HepG2 (cell line): ENCODE data around the gene TSC22D2. TPM values are rescaled to one million over a fixed set of nuclear protein-coding genes. Genes with fewer than 3 reads are reported as not detected.
A peak's percentile ranks its signal among the peaks of the same experiment; 100 is the strongest.

ENCODE experiments used
- CC2D1A ChIP-seq: sonication (generic); formaldehyde crosslinking; IDR thresholded peaks from 2 replicates; pipeline ENCODE4 v1.8.1; 2023; ENCODE audit warnings: mild to moderate bottlenecking, missing genetic modification reagents
- HNF4A ChIP-seq: sonication (generic); formaldehyde crosslinking; IDR thresholded peaks from 2 replicates; pipeline ENCODE4 v1.4.0; 2020; ENCODE audit warnings: missing genetic modification reagents
- MAZ ChIP-seq, 2 experiments: sonication (generic) in 1 of 2; formaldehyde crosslinking in 1 of 2; IDR thresholded peaks; 2 replicates each; pipeline versions ENCODE4 v1.5.0 to v1.6.1; 2012 to 2020; ENCODE audit warnings: low read depth in 2 of 2, mild to moderate bottlenecking in 2 of 2, borderline replicate concordance in 1 of 2, improper control_type of control experiment in 1 of 2, low read length in 1 of 2, missing genetic modification reagents in 1 of 2, moderate library complexity in 1 of 2
- PAF1 ChIP-seq: IDR thresholded peaks from 2 replicates; pipeline ENCODE4 v1.6.1; 2016; ENCODE audit warnings: missing genetic modification reagents, missing compliant biosample characterization
- PPARG ChIP-seq: conservative IDR thresholded peaks from 2 replicates; pipeline ENCODE4 v1.6.1; 2016; ENCODE audit warnings: missing biosample characterization, missing genetic modification reagents
- RELA ChIP-seq: sonication (generic); formaldehyde crosslinking; IDR thresholded peaks from 2 replicates; pipeline ENCODE4 v1.4.0; 2020; ENCODE audit warnings: missing genetic modification reagents
- TARDBP ChIP-seq: sonication (generic); formaldehyde crosslinking; IDR thresholded peaks from 2 replicates; pipeline ENCODE4 v1.8.0; 2022; ENCODE audit warnings: mild to moderate bottlenecking, missing genetic modification reagents
- ZBTB42 ChIP-seq: sonication (generic); formaldehyde crosslinking; IDR thresholded peaks from 2 replicates; pipeline ENCODE4 v1.5.0; 2020; ENCODE audit warnings: mild to moderate bottlenecking, missing genetic modification reagents
- ZMYM4 ChIP-seq: sonication (generic); formaldehyde crosslinking; IDR thresholded peaks from 2 replicates; pipeline ENCODE4 v1.8.1; 2023; ENCODE audit warnings: mild to moderate bottlenecking, missing genetic modification reagents
- ZNF260 ChIP-seq: sonication (generic); formaldehyde crosslinking; IDR thresholded peaks from 2 replicates; pipeline ENCODE4 v1.4.0; 2020; ENCODE audit warnings: missing genetic modification reagents, low read depth, mild to moderate bottlenecking, borderline replicate concordance
- ZNF83 ChIP-seq: sonication (generic); formaldehyde crosslinking; IDR thresholded peaks from 2 replicates; pipeline ENCODE4 v1.4.0; 2020; ENCODE audit warnings: missing genetic modification reagents, mild to moderate bottlenecking, borderline replicate concordance
- polyA plus RNA-seq, 8 experiments: library from polyadenylated mRNA; depleted of rRNA in 3 of 8; stranded (reverse) in 7 of 8; unstranded in 1 of 8; fragments of >200 nt; fragmentation: Illumina TruSeq in 4 of 8; extraction: Trizol in 4 of 8; gene quantifications; 2 replicates each; pipeline versions ENCODE4 v1.2.1 to v1.2.3, GENCODE V29; 2011 to 2016; ENCODE audit warnings: low read depth in 4 of 8, missing spikeins in 1 of 8, mixed read lengths in 1 of 8; ENCODE audit not compliant: insufficient read depth in 1 of 8
- total RNA-seq, 5 experiments: library from RNA; depleted of rRNA; stranded (reverse); fragments of >200 nt; fragmentation: Illumina TruSeq; extraction: Trizol; gene quantifications; 2 replicates each; pipeline ENCODE4 v1.2.3, GENCODE V29; 2016; ENCODE audit warnings: low read depth in 1 of 5
- TF ChIP-seq, protein P1 (sequence below): sonication (generic); formaldehyde crosslinking; IDR thresholded peaks from 2 replicates; pipeline ENCODE4 v1.4.0; 2020; ENCODE audit warnings: missing genetic modification reagents
- TF ChIP-seq, protein P2 (sequence below): sonication (generic); formaldehyde crosslinking; IDR thresholded peaks from 2 replicates; pipeline ENCODE4 v1.4.0; 2020; ENCODE audit warnings: missing genetic modification reagents
- TF ChIP-seq, protein P3 (sequence below), 2 experiments: IDR thresholded peaks; 2 replicates each; pipeline ENCODE4 v1.6.1; 2011 to 2012; ENCODE audit warnings: low read length in 2 of 2, borderline replicate concordance in 1 of 2, low read depth in 1 of 2, mild to moderate bottlenecking in 1 of 2, moderate library complexity in 1 of 2
- TF ChIP-seq, protein P4 (sequence below): sonication (generic); formaldehyde crosslinking; IDR thresholded peaks from 2 replicates; pipeline ENCODE4 v1.5.0; 2020; ENCODE audit warnings: missing genetic modification reagents, mild to moderate bottlenecking, borderline replicate concordance
- TF ChIP-seq, protein P5 (sequence below): sonication (generic); formaldehyde crosslinking; IDR thresholded peaks from 2 replicates; pipeline ENCODE4 v1.4.0; 2020; ENCODE audit warnings: mild to moderate bottlenecking, missing genetic modification reagents
- TF ChIP-seq, protein P6 (sequence below): sonication (generic); formaldehyde crosslinking; IDR thresholded peaks from 2 replicates; pipeline ENCODE4 v1.8.1; 2023; ENCODE audit warnings: mild to moderate bottlenecking, moderate library complexity, missing genetic modification reagents

The TSC22D2 gene
- total and polyA plus RNA-seq, 2 of the 13 experiments (the other 11 are each of a cell fraction or from before 2014, with no cell fraction given): 4.6 to 8.2 TPM

DNA sequence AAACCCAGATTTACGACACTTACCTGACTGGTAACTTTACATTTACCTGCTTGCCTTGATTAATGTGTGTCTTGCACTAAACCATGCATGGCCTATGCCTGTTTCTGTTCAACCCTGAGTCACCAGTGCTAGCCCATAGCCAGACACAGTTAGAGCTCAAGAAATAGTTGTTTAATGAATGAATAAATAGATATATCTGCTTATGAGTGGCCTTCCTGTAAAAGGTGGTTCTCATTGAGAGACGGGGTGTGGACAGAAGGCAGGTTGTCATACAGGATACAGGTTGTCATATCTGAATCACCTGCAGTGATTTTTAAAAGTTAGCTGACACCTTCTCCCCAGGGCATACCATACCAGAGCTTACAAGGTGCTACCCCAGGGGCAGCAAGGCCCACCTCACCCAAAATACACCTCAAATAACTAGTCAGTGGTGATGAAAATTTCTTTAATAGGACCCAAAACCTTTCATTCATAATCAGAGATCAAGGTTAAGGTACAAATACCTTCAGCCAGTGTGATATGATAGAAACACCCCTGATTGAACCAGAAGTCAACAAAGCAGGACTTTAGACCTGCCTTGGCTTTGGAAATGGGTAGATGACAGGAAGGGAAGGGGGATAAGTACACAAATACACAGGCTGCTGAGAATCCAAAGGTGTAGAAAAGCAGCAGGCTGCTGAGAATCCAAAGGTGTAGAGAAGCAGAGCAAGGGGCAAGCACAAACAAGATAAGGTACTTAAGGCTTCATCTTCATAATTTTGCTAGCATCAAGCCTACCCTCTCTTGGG is 45.4 kb upstream of the TSC22D2 start (continued):
- TF ChIP-seq MAZ (IDR thresholded peaks at IDR 0.05; ENCODE audit: borderline replicate concordance, low read depth, low read length) (no peak), MAZ (CRISPR knock-in tag; IDR thresholded peaks at IDR 0.05; ENCODE audit: low read depth) (no peak), PPARG (peak; percentile 50; the same call in 1 of the 2 replicates), TARDBP (no peak), ZNF260 (CRISPR knock-in tag) (no peak), HNF4A (CRISPR knock-in tag) (peak; percentile 79), ZMYM4 (CRISPR knock-in tag) (0 out of 2 replicates have a peak, but pooled peaks have one; percentile 22), ZBTB42 (no peak), CC2D1A (CRISPR knock-in tag) (no peak), PAF1 (CRISPR knock-in tag) (no peak), ZNF83 (CRISPR knock-in tag) (no peak), RELA (no peak)
- TF ChIP-seq, protein P1, sequence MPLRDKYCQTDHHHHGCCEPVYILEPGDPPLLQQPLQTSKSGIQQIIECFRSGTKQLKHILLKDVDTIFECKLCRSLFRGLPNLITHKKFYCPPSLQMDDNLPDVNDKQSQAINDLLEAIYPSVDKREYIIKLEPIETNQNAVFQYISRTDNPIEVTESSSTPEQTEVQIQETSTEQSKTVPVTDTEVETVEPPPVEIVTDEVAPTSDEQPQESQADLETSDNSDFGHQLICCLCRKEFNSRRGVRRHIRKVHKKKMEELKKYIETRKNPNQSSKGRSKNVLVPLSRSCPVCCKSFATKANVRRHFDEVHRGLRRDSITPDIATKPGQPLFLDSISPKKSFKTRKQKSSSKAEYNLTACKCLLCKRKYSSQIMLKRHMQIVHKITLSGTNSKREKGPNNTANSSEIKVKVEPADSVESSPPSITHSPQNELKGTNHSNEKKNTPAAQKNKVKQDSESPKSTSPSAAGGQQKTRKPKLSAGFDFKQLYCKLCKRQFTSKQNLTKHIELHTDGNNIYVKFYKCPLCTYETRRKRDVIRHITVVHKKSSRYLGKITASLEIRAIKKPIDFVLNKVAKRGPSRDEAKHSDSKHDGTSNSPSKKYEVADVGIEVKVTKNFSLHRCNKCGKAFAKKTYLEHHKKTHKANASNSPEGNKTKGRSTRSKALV (CRISPR knock-in tag): no peak
- TF ChIP-seq, protein P2, sequence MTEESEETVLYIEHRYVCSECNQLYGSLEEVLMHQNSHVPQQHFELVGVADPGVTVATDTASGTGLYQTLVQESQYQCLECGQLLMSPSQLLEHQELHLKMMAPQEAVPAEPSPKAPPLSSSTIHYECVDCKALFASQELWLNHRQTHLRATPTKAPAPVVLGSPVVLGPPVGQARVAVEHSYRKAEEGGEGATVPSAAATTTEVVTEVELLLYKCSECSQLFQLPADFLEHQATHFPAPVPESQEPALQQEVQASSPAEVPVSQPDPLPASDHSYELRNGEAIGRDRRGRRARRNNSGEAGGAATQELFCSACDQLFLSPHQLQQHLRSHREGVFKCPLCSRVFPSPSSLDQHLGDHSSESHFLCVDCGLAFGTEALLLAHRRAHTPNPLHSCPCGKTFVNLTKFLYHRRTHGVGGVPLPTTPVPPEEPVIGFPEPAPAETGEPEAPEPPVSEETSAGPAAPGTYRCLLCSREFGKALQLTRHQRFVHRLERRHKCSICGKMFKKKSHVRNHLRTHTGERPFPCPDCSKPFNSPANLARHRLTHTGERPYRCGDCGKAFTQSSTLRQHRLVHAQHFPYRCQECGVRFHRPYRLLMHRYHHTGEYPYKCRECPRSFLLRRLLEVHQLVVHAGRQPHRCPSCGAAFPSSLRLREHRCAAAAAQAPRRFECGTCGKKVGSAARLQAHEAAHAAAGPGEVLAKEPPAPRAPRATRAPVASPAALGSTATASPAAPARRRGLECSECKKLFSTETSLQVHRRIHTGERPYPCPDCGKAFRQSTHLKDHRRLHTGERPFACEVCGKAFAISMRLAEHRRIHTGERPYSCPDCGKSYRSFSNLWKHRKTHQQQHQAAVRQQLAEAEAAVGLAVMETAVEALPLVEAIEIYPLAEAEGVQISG (CRISPR knock-in tag): no peak
- TF ChIP-seq, protein P3, sequence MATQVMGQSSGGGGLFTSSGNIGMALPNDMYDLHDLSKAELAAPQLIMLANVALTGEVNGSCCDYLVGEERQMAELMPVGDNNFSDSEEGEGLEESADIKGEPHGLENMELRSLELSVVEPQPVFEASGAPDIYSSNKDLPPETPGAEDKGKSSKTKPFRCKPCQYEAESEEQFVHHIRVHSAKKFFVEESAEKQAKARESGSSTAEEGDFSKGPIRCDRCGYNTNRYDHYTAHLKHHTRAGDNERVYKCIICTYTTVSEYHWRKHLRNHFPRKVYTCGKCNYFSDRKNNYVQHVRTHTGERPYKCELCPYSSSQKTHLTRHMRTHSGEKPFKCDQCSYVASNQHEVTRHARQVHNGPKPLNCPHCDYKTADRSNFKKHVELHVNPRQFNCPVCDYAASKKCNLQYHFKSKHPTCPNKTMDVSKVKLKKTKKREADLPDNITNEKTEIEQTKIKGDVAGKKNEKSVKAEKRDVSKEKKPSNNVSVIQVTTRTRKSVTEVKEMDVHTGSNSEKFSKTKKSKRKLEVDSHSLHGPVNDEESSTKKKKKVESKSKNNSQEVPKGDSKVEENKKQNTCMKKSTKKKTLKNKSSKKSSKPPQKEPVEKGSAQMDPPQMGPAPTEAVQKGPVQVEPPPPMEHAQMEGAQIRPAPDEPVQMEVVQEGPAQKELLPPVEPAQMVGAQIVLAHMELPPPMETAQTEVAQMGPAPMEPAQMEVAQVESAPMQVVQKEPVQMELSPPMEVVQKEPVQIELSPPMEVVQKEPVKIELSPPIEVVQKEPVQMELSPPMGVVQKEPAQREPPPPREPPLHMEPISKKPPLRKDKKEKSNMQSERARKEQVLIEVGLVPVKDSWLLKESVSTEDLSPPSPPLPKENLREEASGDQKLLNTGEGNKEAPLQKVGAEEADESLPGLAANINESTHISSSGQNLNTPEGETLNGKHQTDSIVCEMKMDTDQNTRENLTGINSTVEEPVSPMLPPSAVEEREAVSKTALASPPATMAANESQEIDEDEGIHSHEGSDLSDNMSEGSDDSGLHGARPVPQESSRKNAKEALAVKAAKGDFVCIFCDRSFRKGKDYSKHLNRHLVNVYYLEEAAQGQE (IDR thresholded peaks at IDR 0.05; ENCODE audit: borderline replicate concordance in 1 of 2, low read depth in 1 of 2, low read length in 2 of 2): no peak
- TF ChIP-seq, protein P4, sequence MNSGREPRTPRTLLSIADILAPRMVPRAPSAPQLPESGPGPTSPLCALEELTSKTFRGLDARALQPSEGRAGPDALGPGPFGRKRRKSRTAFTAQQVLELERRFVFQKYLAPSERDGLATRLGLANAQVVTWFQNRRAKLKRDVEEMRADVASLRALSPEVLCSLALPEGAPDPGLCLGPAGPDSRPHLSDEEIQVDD (CRISPR knock-in tag): no peak
- TF ChIP-seq, protein P5, sequence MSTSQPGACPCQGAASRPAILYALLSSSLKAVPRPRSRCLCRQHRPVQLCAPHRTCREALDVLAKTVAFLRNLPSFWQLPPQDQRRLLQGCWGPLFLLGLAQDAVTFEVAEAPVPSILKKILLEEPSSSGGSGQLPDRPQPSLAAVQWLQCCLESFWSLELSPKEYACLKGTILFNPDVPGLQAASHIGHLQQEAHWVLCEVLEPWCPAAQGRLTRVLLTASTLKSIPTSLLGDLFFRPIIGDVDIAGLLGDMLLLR: no peak
- TF ChIP-seq, protein P6, sequence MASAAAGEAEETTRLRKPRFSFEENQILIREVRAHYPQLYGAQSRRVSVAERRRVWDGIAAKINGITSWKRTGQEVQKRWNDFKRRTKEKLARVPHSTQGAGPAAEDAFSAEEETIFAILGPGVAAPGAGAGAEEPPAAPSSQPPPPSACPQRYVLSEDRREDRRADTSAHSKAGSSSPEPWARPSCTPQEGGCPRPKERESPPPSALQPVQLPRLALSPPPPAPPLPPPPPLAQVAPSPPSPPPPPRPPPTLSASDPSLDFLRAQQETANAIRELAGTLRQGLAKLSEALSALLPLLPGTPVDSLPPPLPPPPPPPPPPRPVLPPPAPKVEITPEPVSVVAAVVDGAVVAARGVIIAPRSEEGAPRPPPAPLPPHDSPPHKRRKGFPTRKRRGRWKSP (CRISPR knock-in tag): no peak
